OCI-LY1 (cell line): Measurements from ENCODE around the gene LYPD6.

ENCODE experiments used
- H2AFZ ChIP-seq: fragments of 200-600 bp; sonication (generic), shearing (Covaris generic); 2 replicates; pipeline ENCODE4 v1.6.0; 2014; ENCODE audit warnings: antibody characterized with exemption, mild to moderate bottlenecking, low read length
- H3F3A ChIP-seq: fragments of 200-600 bp; sonication (generic), shearing (Covaris generic); 2 replicates; pipeline ENCODE4 v1.6.0; 2014; ENCODE audit warnings: mild to moderate bottlenecking, antibody characterized with exemption, low read length, moderate library complexity; ENCODE audit not compliant: insufficient read depth
- H3K27ac ChIP-seq: fragments of 200-600 bp; sonication (generic); 2 replicates; pipeline ENCODE4 v1.5.1; 2014; ENCODE audit warnings: low read length, mixed run types, mild to moderate bottlenecking, low read depth; ENCODE audit not compliant: poor library complexity, severe bottlenecking
- H3K27me3 ChIP-seq: fragments of 200-600 bp; sonication (generic); 2 replicates; pipeline ENCODE4 v1.6.0; 2014; ENCODE audit warnings: antibody characterized with exemption, mild to moderate bottlenecking, low read length, moderate library complexity; ENCODE audit not compliant: insufficient read depth
- H3K36me3 ChIP-seq: fragments of 200-600 bp; sonication (generic); 2 replicates; pipeline ENCODE4 v1.6.1; 2014; ENCODE audit warnings: mild to moderate bottlenecking, antibody characterized with exemption, low read length, moderate library complexity, mixed read lengths; ENCODE audit not compliant: insufficient read depth
- H3K4me1 ChIP-seq: fragments of 200-600 bp; sonication (generic); 2 replicates; pipeline ENCODE4 v1.5.1; 2014; ENCODE audit warnings: mild to moderate bottlenecking, low read length, moderate library complexity; ENCODE audit not compliant: insufficient read depth, severe bottlenecking
- H3K4me2 ChIP-seq: fragments of 200-600 bp; sonication (generic), shearing (Covaris generic); 2 replicates; pipeline ENCODE4 v1.6.1; 2014; ENCODE audit warnings: low read length
- H3K4me3 ChIP-seq: fragments of 200-600 bp; sonication (generic); 2 replicates; pipeline ENCODE4 v1.5.1; 2014; ENCODE audit warnings: low read length, low read depth, mild to moderate bottlenecking, mixed read lengths; ENCODE audit not compliant: poor library complexity, severe bottlenecking
- H3K79me2 ChIP-seq: fragments of 200-600 bp; shearing (Covaris generic); 2 replicates; pipeline ENCODE4 v1.6.1; 2016; ENCODE audit warnings: mixed run types, low read length, mixed read lengths; ENCODE audit not compliant: insufficient read depth
- H3K9ac ChIP-seq: fragments of 200-600 bp; sonication (generic), shearing (Covaris generic); 2 replicates; pipeline ENCODE4 v1.6.1; 2014; ENCODE audit warnings: mild to moderate bottlenecking, low read length, mixed read lengths
- H3K9me2 ChIP-seq: fragments of 200-600 bp; sonication (generic), shearing (Covaris generic); 2 replicates; pipeline ENCODE4 v1.6.1; 2014; ENCODE audit warnings: low read depth, mild to moderate bottlenecking, low read length, mixed read lengths
- H3K9me3 ChIP-seq: fragments of 200-600 bp; shearing (Covaris generic); 2 replicates; pipeline ENCODE4 v1.6.1; 2014; ENCODE audit warnings: low read length, mixed read lengths
- H4K20me1 ChIP-seq: fragments of 200-600 bp; sonication (generic), shearing (Covaris generic); 2 replicates; pipeline ENCODE4 v1.6.0; 2016; ENCODE audit warnings: mild to moderate bottlenecking, low read length; ENCODE audit not compliant: insufficient read depth
- CTCF ChIP-seq: fragments of 200-600 bp; sonication (generic), shearing (Covaris generic); IDR thresholded peaks from 2 replicates; pipeline ENCODE4 v1.5.1; 2017; ENCODE audit warnings: mild to moderate bottlenecking, antibody characterized with exemption, low read length, moderate library complexity, mixed read lengths
- EZH2 ChIP-seq: fragments of 200-600 bp; sonication (generic), shearing (Covaris generic); IDR thresholded peaks from 2 replicates; pipeline ENCODE4 v1.8.0; 2017; ENCODE audit warnings: borderline replicate concordance, mixed run types, mild to moderate bottlenecking, antibody characterized with exemption, low read length, moderate library complexity, mixed read lengths

LYPD6 gene

GRCh38 chr2:149487189-149487588, 156.8 kb downstream of the LYPD6 start:
- TF ChIP-seq CTCF: no peak
- no peak for TF ChIP-seq EZH2
- Histone ChIP-seq H3K4me1 (no peaks in the 10 kb centered on the region), H3K9ac (no peak overlapping the region), H3F3A (no peaks in the 10 kb centered on the region), H2AFZ (no peak overlapping the region), H4K20me1 (no peaks in the 10 kb centered on the region), H3K79me2 (no peaks in the 10 kb centered on the region), H3K9me3 (no peaks in the 10 kb centered on the region), H3K4me3 (no peak overlapping the region), H3K27ac (no peak overlapping the region), H3K27me3 (no peaks in the 10 kb centered on the region), H3K9me2 (no peaks in the 10 kb centered on the region), H3K4me2 (no peak overlapping the region), H3K36me3 (no peaks in the 10 kb centered on the region)

- Histone ChIP-seq H3F3A (no peaks in the 10 kb centered on the region), H3K9ac (no peak overlapping the region), H3K79me2 (no peaks in the 10 kb centered on the region), H3K36me3 (no peaks in the 10 kb centered on the region), H3K4me3 (no peak overlapping the region), H2AFZ (no peak overlapping the region), H3K9me3 (no peaks in the 10 kb centered on the region), H3K9me2 (no peaks in the 10 kb centered on the region), H3K4me1 (no peaks in the 10 kb centered on the region), H3K27me3 (no peaks in the 10 kb centered on the region), H3K27ac (no peak overlapping the region), H4K20me1 (no peaks in the 10 kb centered on the region), H3K4me2 (no peak overlapping the region)
- TF ChIP-seq EZH2 (no peak), CTCF (no peak)
Observed at GRCh38 chr2:149488706-149489440, 158.5 kb downstream of the LYPD6 start.

DNA sequence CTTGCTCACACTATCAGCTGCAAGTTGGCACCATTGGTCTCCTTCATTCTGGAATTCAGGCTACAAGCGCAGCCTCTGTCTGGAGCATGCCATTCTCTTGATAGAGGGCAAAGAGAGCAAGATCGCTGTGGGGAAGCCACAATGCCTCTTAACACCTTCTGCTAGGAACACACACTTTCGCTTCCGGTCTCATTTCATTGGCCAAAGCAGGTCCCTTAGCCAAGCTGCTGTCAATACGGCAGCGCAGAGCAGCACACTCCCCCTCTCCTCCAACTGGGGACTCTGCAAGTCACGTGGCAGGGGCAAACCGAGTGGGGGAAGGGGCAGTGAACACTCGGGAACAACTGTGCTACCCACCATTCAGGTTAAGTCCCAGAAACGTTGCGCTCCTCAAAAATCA, 159.1 kb downstream of the LYPD6 start:
- no peak overlapping the region for H2AFZ ChIP-seq
- no peaks in the 10 kb centered on the region for H3F3A ChIP-seq
- no peak overlapping the region for H3K9ac ChIP-seq
- H3K27ac ChIP-seq: no peak overlapping the region
- H3K79me2 ChIP-seq: no peaks in the 10 kb centered on the region
- H3K36me3 ChIP-seq: no peaks in the 10 kb centered on the region
- no peaks in the 10 kb centered on the region for H3K9me2 ChIP-seq
- H3K4me2 ChIP-seq: no peak overlapping the region
- H4K20me1 ChIP-seq: no peaks in the 10 kb centered on the region
- no peak overlapping the region for H3K4me3 ChIP-seq
- TF ChIP-seq EZH2: no peak
- TF ChIP-seq CTCF: no peak
- H3K9me3 ChIP-seq: no peaks in the 10 kb centered on the region
- H3K27me3 ChIP-seq: no peaks in the 10 kb centered on the region
- no peaks in the 10 kb centered on the region for H3K4me1 ChIP-seq
